Caco-2 (cell line): ENCODE data around the gene RIN3. TPM values are rescaled to one million over a fixed set of nuclear protein-coding genes. Genes with fewer than 3 reads are reported as not detected.

ENCODE experiments used
- BruUV-seq: library from RNA; stranded (reverse); fragments of 400-500 nt; replicated peaks from 2 replicates; lab custom pipeline; 2021; lab: Mats Ljungman, UMichigan
- CTCF ChIA-PET: fragments of 300-600 bp; sonication (Branson Sonifier 250); formaldehyde crosslinking; loops from one replicate; lab custom pipeline; 2022; ENCODE audit warnings: antibody characterized with exemption; lab: Charles Lee
- POLR2A ChIA-PET: fragments of 300-600 bp; sonication (Branson Sonifier 250); formaldehyde crosslinking; loops from one replicate; lab custom pipeline; 2022; ENCODE audit warnings: antibody characterized with exemption; lab: Charles Lee
- DNase-seq, 2 experiments: peaks; one replicate each; pipeline versions ENCODE4 v3.0.0 to v3.0.0-alpha.2; 2020 to 2022
- H3K27me3 ChIP-seq: replicated peaks from 2 replicates; pipeline ENCODE4 v1.6.0; 2011; ENCODE audit warnings: low read length; ENCODE audit not compliant: control insufficient read depth, insufficient read depth
- H3K36me3 ChIP-seq: 2 replicates; pipeline ENCODE4 v1.5.1; 2011; ENCODE audit warnings: low read length; ENCODE audit not compliant: control insufficient read depth, insufficient read depth
- H3K4me1 ChIP-seq: fragments of 250-450 bp; sonication (Bioruptor Pico); 2 replicates; pipeline ENCODE4 v1.5.1; 2020; ENCODE audit warnings: mild to moderate bottlenecking
- H3K4me3 ChIP-seq: 2 replicates; pipeline ENCODE4 v1.5.1; 2011; ENCODE audit warnings: low read depth, mild to moderate bottlenecking, control low read depth, low read length
- H3K9me3 ChIP-seq: fragments of 250-450 bp; sonication (Bioruptor Pico); 2 replicates; pipeline ENCODE4 v1.5.1; 2020; ENCODE audit warnings: mild to moderate bottlenecking, moderate library complexity
- H3K27ac Mint-ChIP-seq: one replicate; pipeline ENCODE4 v1.8.0; 2022; ENCODE audit warnings: mixed read lengths; ENCODE audit not compliant: unreplicated experiment
- H3K27me3 Mint-ChIP-seq: one replicate; pipeline ENCODE4 v1.8.0; 2022; ENCODE audit warnings: mixed read lengths; ENCODE audit not compliant: insufficient read depth, unreplicated experiment
- H3K36me3 Mint-ChIP-seq: one replicate; pipeline ENCODE4 v1.8.0; 2022; ENCODE audit warnings: mild to moderate bottlenecking, mixed read lengths; ENCODE audit not compliant: insufficient read depth, unreplicated experiment
- H3K4me1 Mint-ChIP-seq: one replicate; pipeline ENCODE4 v1.8.0; 2022; ENCODE audit warnings: low read depth, mixed read lengths; ENCODE audit not compliant: unreplicated experiment
- H3K4me3 Mint-ChIP-seq: one replicate; pipeline ENCODE4 v1.8.0; 2022; ENCODE audit warnings: mild to moderate bottlenecking, moderate library complexity, mixed read lengths; ENCODE audit not compliant: unreplicated experiment
- H3K9me3 Mint-ChIP-seq: one replicate; pipeline ENCODE4 v1.8.0; 2022; ENCODE audit warnings: mixed read lengths; ENCODE audit not compliant: unreplicated experiment
- CTCF ChIP-seq, 2 experiments: fragments of 200-600 bp in 1 of 2; IDR thresholded peaks; 1 replicate in 1 of 2; 2 replicates in 1 of 2; pipeline versions ENCODE4 v1.5.1 to v1.8.0; 2011 to 2022; ENCODE audit warnings: antibody characterized with exemption in 1 of 2, control low read depth in 1 of 2, inconsistent platforms in 1 of 2, low read depth in 1 of 2, low read length in 1 of 2, mild to moderate bottlenecking in 1 of 2, moderate library complexity in 1 of 2; ENCODE audit not compliant: insufficient read depth in 1 of 2, severe bottlenecking in 1 of 2, unreplicated experiment in 1 of 2
- intact Hi-C: fragments of 100-400 bp; cut with micrococcal nuclease; formaldehyde crosslinking; loops from one replicate; pipeline ENCODE4 v1.10.0; 2022; ENCODE audit not compliant: unreplicated experiment
- total RNA-seq: library from RNA; stranded (reverse); gene quantifications from 2 replicates; pipeline ENCODE4 v1.2.3, GENCODE V29; 2022

RIN3 gene
- total RNA-seq, 1 experiment from 2014 or later = 20.7 TPM

- Histone ChIP-seq H3K4me3 (no peak overlapping the region), H3K9me3 (no peaks in the 10 kb centered on the region), H3K36me3 (no peaks in the 10 kb centered on the region), H3K27me3 (no peaks in the 10 kb centered on the region), H3K4me1 (peaks cover 40% of the 10 kb centered on the region)
- Mint-ChIP-seq H3K27me3 (no peaks in the 10 kb centered on the region), H3K27ac (peak overlapping the region; percentile 6), H3K4me3 (no peak overlapping the region), H3K4me1 (peaks cover 16% of the 10 kb centered on the region), H3K9me3 (no peaks in the 10 kb centered on the region), H3K36me3 (no peaks in the 10 kb centered on the region)
- ChIA-PET POLR2A (interaction anchor here (0.7 kb wide), 1 partner anchor 70 kb away, joined by 3 read pairs; no protein-coding TSS in a partner anchor), CTCF (no interaction called here)
- BruUV-seq = no TSS peak
- intact Hi-C loops = no loop called here
- no peak for DNase-seq
- TF ChIP-seq CTCF (IDR thresholded peaks at IDR 0.05; ENCODE audit: insufficient read depth in 1 of 2, low read depth in 1 of 2, low read length in 1 of 2, severe bottlenecking in 1 of 2, unreplicated experiment in 1 of 2) = no peak
Observed at GRCh38 chr14:92473969-92474535, 39.5 kb upstream of the RIN3 start.

GRCh38 chr14:92475037-92475436, 38.5 kb upstream of the RIN3 start:
- DNase-seq = no peak
- Mint-ChIP-seq H3K4me1 (peaks cover 16% of the 10 kb centered on the region), H3K27ac (no peak overlapping the region), H3K4me3 (no peak overlapping the region), H3K9me3 (no peaks in the 10 kb centered on the region), H3K36me3 (no peaks in the 10 kb centered on the region), H3K27me3 (no peaks in the 10 kb centered on the region)
- TF ChIP-seq CTCF (IDR thresholded peaks at IDR 0.05; ENCODE audit: insufficient read depth in 1 of 2, low read depth in 1 of 2, low read length in 1 of 2, severe bottlenecking in 1 of 2, unreplicated experiment in 1 of 2) = no peak
- POLR2A ChIA-PET = no interaction called here
- Histone ChIP-seq H3K4me3 (no peak overlapping the region), H3K36me3 (no peaks in the 10 kb centered on the region), H3K27me3 (no peaks in the 10 kb centered on the region), H3K4me1 (peaks cover 40% of the 10 kb centered on the region), H3K9me3 (0 out of 2 replicates have a peak, but pooled peaks cover 5% of the 10 kb centered on the region)
- no TSS peak for BruUV-seq
- CTCF ChIA-PET = no interaction called here
- intact Hi-C loops = no loop called here

GRCh38 chr14:92475451-92476187, 38.0 kb upstream of the RIN3 start:
- Mint-ChIP-seq H3K27ac (no peak overlapping the region), H3K27me3 (no peaks in the 10 kb centered on the region), H3K36me3 (no peaks in the 10 kb centered on the region), H3K9me3 (no peaks in the 10 kb centered on the region), H3K4me3 (no peak overlapping the region), H3K4me1 (peaks cover 16% of the 10 kb centered on the region)
- no peak for DNase-seq
- TF ChIP-seq CTCF (IDR thresholded peaks at IDR 0.05; ENCODE audit: insufficient read depth in 1 of 2, low read depth in 1 of 2, low read length in 1 of 2, severe bottlenecking in 1 of 2, unreplicated experiment in 1 of 2) = no peak
- CTCF ChIA-PET = no interaction called here
- peaks cover 35% of the 10 kb centered on the region for H3K4me1 ChIP-seq
- H3K27me3 ChIP-seq = no peaks in the 10 kb centered on the region
- intact Hi-C loops = no loop called here
- BruUV-seq = no TSS peak
- no peak overlapping the region for H3K4me3 ChIP-seq
- no peaks in the 10 kb centered on the region for H3K36me3 ChIP-seq
- POLR2A ChIA-PET = no interaction called here
- 0 out of 2 replicates have a peak, but pooled peaks cover 5% of the 10 kb centered on the region for H3K9me3 ChIP-seq
